HG02852 (cell line): ENCODE results near the gene ETFBKMT.

Experiments used
- ATAC-seq: cut with Tn5 transposase; IDR thresholded peaks from one replicate; pipeline ENCODE4 v1.9.1; 2021; ENCODE audit warnings: mild to moderate bottlenecking, moderate library complexity; ENCODE audit not compliant: unreplicated experiment

Gene ETFBKMT, protein sequence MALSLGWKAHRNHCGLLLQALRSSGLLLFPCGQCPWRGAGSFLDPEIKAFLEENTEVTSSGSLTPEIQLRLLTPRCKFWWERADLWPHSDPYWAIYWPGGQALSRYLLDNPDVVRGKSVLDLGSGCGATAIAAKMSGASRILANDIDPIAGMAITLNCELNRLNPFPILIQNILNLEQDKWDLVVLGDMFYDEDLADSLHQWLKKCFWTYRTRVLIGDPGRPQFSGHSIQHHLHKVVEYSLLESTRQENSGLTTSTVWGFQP

GRCh38 chr12:31659087-31659942 lies at the start of gene ETFBKMT:
Gene ETFBKMT (plus strand): TSS chr12:31659688. CDS start chr12:31661954, 2,266 bp downstream.
- peak; percentile 99 for ATAC-seq

- no peak for ATAC-seq
Measured at GRCh38 chr12:31612819-31613218, 46.7 kb upstream of the ETFBKMT start.

DNA sequence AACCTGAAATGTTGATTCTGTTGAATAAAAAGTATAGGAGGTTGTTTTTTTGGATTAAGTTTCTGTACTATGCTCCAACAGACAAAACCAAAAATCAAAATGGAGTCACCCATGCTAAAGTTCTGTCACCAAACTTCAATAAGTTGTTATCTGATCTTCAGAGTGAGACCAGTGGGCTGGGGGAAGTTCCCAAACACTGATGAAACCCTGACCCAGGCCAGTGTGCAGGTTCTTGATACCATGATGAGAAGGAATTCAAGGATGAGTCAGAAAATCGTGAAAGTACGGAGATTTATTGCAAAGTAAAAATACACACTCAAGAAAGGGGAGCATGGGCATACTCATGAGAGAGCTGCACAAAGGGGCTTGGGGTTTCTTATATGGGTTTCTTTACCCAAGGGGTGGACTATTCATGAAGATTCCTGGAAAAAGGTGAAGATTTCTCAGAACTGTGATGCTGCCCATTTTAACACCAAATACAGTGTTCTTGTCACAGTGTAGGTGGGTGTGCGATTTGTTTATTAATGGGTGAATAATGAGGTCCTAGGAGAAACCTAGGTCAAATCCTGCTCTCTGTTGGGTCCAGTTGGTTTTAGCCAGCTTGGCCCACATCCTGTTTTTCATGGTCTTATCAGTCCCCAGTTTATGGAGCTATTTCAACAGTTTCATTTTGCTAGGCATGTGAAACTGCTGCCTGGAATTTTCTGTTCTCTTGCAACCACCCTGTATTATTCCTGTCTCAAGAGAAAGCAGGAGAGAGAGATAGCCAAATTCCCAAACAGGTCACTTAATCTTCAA lies 41.1 kb upstream of the ETFBKMT start:
- ATAC-seq: no peak

DNA sequence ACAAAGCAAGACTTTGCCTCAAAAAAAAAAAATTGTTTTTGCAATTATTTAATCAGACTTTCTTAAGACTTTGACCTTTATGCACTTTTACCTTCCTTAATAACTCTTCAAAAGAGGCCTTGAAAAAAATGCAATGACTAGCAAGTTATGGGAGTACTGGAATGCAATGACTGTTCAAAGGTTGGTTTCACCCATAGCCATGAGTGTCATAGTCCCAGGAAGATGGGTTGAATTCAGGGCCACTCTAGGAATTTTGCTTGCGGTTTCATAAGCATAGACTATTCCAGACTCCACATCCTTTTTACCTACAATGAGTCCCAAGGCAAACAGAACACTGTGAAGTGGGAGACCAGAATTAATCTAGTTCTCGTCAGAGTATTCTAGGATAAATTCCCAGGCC lies 39.2 kb upstream of the ETFBKMT start:
- no peak for ATAC-seq

GRCh38 chr12:31622038-31622437 lies 37.5 kb upstream of the ETFBKMT start:
- ATAC-seq: no peak

DNA sequence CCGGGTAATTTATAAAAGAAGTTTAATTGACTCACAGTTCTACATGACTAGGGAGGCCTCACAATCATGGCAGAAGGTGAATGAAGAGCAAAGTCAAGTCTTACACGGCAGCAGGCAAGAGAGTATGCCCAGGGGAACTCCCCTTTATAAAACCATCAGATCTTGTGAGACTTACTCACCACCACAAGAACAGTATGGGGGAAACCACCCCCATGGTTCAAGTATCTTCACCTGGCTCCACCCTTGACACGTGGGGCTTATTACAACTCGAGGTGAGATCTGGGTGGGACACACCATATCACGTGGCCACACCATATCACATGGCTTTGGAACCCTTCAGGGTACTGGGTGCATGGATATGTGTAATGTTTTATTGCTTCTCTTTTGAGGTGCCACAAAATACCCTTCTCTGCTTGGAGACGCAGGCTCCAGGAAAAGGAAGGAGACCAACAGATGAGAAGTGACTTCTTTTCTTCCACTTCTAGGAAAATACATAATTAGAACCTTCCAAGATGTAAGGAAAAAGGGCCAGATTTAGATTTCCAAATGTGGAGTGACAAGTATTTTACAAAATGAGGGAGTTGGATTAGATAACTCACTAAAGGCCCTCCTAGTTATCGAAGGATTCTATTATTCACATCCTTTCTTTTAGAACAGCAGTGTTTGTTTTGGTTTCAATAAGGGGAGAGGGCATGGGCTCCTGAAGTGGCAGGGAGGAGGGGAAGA lies 33.1 kb upstream of the ETFBKMT start:
- ATAC-seq: no peak

DNA sequence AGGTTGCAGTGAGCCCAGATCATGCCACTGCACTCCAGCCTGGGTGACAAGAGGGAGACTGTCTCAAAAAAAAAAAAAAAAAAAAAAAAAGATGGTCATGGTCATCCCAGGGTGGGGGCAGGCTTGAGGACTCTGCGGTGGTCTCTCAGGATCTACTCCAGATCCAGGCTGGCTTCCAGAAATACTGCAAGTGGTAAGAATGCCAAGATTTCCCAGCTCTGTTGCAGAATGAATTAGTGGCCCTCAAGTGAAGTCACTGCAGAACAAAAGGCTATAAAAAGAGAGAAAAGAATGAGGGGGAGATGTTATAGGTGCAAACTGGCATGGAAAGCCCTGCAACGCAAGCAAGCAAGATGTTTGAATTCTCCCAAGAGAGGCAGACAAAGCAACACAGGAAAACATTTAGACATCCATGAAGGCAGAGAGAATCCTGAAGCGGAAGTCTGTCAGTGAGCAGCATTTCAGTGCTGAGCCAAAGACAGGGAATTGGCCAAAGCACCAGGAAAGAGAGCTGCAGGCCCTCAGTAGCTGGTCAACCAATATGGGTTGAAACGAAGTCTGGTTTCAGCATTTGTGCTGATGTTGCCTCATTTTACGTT lies 31.9 kb upstream of the ETFBKMT start:
- no peak for ATAC-seq

DNA sequence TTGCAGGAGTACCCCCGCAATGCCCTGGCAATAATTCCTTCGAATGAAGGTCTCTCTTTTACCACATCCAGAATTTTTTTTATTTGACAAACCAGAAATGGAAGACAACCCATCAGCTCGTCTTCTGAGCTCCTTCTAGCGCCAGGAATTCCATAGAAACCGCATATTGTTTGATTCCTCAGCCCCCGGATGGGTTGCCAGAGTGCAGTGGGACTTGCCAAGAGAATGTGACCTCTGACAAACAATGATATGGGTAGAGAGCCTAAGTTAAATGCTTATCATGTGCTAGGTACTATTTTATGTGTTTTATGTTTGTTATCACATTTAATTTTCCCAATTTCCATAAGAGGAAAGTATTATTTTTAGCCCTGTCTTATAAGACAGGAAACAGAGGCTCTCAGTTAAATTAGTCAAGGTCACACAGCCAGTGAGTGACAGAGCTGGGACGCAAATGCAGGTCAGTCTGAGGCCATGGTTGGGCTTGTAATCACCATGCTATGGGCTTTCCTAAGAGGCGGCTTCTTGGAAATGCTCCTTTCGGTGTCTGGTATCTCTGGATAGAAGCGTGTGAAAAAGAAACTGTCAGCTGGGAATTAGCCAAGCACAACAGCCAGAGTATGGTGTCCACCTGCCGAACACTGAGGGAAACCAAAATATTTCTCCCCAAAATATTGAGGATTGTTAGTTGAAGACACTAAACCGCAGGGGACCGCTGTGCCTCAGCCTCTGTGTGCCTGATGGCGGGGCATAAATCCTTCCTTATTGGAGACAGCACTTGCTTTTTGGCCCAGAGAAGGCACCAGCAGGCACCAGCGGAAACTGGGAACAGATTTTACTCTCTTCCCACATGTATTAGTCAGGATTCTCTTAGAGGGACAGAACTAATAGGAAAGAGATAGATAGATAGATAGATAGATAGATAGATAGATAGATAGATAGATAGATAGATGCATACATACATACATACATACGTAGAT lies 29.4 kb upstream of the ETFBKMT start:
- no peak for ATAC-seq

GRCh38 chr12:31631023-31631724 lies 28.3 kb upstream of the ETFBKMT start:
- ATAC-seq: no peak

DNA sequence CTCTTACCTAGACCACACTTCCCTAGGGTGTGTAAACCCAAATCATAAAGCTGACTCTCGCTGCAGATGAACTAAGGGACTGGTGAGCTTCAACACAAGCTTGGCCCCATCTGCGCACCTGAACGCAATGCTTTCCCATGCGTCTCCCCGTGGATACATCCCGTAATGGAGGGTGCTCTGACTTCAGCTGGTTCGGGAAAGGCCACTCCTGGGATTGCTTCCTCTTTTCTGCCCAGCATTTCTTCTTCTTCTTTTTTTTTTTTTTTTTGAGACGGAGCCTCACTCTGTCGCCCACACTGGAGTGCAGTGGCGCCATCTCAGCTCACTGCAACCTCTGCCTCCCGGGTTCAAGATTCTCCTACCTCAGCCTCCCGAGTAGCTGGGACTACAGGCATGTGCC lies 27.7 kb upstream of the ETFBKMT start:
- ATAC-seq: no peak

GRCh38 chr12:31633464-31633863 lies 26.0 kb upstream of the ETFBKMT start:
- ATAC-seq: no peak

- ATAC-seq: no peak
Measured at GRCh38 chr12:31634620-31635019, 24.9 kb upstream of the ETFBKMT start.

- no peak for ATAC-seq
Measured at GRCh38 chr12:31641509-31642090, 17.9 kb upstream of the ETFBKMT start.

DNA sequence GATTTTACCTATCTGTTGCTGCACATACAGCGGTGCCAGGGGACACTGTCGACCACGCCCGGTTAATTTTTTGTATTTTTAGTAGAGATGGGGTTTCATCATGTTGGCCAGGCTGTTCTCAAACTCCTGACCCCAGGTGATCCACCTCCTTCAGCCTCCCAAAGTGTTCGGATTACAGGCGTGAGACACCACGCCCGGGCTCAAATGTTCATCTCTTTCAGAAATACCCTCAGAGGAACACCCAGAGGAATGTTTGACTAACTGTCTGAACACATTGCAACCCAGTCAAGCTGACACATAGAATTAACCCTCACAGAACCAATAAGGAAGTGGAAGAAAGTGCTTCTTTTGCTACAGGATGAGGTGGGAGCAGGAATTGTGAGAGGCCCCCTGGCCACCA lies 15.0 kb upstream of the ETFBKMT start:
- no peak for ATAC-seq

- ATAC-seq: no peak
Measured at GRCh38 chr12:31645924-31646323, 13.6 kb upstream of the ETFBKMT start.

GRCh38 chr12:31647086-31647491 lies 12.4 kb upstream of the ETFBKMT start:
- no peak for ATAC-seq

DNA sequence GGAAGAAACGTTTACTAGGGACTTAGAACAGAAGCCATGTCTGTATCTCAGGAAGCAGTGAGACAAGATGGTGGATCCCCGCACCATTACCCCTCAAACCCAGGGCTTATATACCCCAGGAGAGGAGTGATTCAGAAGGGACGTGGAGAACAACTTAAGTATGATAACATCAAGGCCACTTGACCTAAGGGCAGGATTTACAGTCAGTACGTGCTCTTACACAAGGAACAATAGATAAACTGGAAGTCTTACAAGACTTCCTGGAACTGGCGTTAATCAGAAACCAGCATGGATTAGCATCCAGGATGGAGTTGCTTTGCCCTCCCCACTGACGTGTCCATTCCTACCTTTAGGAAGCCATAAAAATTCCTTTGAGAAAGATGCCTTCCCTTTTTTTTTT lies 8.6 kb upstream of the ETFBKMT start:
- no peak for ATAC-seq

- ATAC-seq: no peak
Measured at GRCh38 chr12:31651893-31652521, 7.5 kb upstream of the ETFBKMT start.
